Right cardiac atrium (tissue), 5 donors: ENCODE data around the gene GMPPB. TPM values are rescaled to one million over a fixed set of nuclear protein-coding genes. Genes with fewer than 3 reads are reported as not detected.
"Not testable (repeated sequence)": the region's sequence is repeated elsewhere in the genome, so short reads cannot be mapped to it uniquely, and the experiment has no call there.

Experiments
- ATAC-seq, 2 donors: fragments of 200-7000 bp; cut with Tn5 transposase; one replicate each; pipeline versions ENCODE4 v1.8.0 to v1.9.1; 2020; ENCODE audit warnings: moderate library complexity in 2 of 2, mild to moderate bottlenecking in 1 of 2
- DNase-seq, 3 donors: peaks; one replicate each; pipeline ENCODE4 v3.0.0-alpha.2; 2020
- H3K27ac ChIP-seq: one replicate; pipeline ENCODE4 v1.5.1; 2013; ENCODE audit warnings: mild to moderate bottlenecking, low read length, control low read depth, moderate library complexity
- H3K27me3 ChIP-seq: one replicate; pipeline ENCODE4 v1.6.1; 2013; ENCODE audit not compliant: control insufficient read depth, insufficient read depth
- H3K4me1 ChIP-seq: one replicate; pipeline ENCODE4 v1.6.1; 2013; ENCODE audit warnings: low read length; ENCODE audit not compliant: control insufficient read depth, insufficient read depth
- H3K4me3 ChIP-seq: one replicate; pipeline ENCODE4 v1.5.1; 2013; ENCODE audit warnings: low read length, control low read depth
- H3K9me3 ChIP-seq: one replicate; pipeline ENCODE4 v1.6.1; 2013; ENCODE audit warnings: low read length; ENCODE audit not compliant: control insufficient read depth
- WGBS: extraction: QIAGEN DNeasy Blood & Tissue Kit; methylation state at CpG from one replicate; pipeline ENCODE4 v1.1.7; 2013; 5-methylcytosine and 5-hydroxymethylcytosine counted together
- intact Hi-C, 4 donors: fragments of 100-400 bp; cut with DNase I; formaldehyde crosslinking; loops; one replicate each; pipeline versions ENCODE4 v1.11.0 to v1.14.0; 2022 to 2023
- polyA plus RNA-seq: library from polyadenylated mRNA; stranded (reverse); fragments of 200-250 nt; gene quantifications from one replicate; pipeline ENCODE4 v1.2.3, GENCODE V29; 2013
- total RNA-seq, 4 donors: library from RNA; stranded (reverse); fragmentation: NEBNext Ultra II Directional; extraction: Animal tissue kit (Norgen Biotek cat#: 25700); gene quantifications; one replicate each; pipeline ENCODE4 v1.2.1, GENCODE V29; 2021
- donor health status: healthy with polysubstance abuse.
- donor health status: DM: no; HTN: yes; CAD: no.
- donor health status: DM: no; HTN: no; CAD: no.
- donor health status: DM: no; HTN: yes; CAD: no; lungs with severe emphysema.
- donor health status: DM: yes; HTN: yes; CAD: no.

Gene GMPPB
- total and polyA plus RNA-seq, 5 donors, result 12.6 to 34.7 (median 18.0) TPM

DNA sequence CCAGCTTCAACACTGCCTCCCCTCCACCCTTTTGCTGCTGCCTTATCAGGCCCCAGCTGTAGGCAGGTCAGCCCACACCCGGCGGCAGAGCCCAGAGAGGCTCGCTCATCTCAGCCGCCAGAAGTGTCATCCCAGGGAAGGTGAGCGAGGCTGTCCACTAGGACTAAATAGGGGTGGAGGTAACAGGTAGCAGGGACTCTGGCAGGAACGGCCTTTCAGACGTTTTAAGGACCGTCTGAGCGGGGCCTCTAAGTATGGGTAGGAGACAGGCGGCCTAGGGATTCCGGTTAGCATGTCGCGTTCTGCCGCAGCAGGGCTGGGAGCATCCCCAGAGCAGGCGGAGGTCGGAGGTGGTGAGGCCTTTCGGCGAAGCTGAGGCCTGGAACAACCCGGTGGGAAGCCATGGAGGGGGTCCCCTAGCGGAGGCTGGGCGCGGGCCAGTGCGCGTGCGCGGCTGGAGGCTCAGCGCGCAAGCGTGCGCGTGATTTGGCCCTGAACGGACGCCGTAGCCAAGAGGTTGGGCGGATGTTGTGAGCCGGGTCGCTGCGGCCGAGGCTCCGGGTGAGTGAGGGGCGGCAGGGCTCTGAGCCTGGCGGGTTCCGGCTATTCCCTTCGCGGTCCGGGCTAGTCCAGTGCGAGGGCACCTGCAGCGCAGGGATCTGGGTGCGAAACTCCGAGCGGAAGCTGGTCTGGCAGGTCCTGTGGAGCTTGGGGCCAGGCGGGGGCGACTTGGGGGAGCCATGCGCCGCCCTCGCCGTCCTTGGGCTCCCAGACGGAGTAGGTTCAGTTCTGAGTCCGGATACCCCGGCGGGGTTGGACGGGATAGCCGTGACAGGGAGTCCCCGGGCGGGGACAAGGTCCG lies 34.5 kb downstream of the GMPPB start, which contains the start of the genes MST1 and RNF123:
Gene MST1 (minus strand): TSS at position 429 of the 862 bp plus-strand sequence. CDS start 783 bp downstream, outside the sequence.
Gene RNF123 (plus strand): TSS at position 512 of the 862 bp plus-strand sequence. CDS start 1,609 bp downstream, outside the sequence.
- Histone ChIP-seq H3K4me1 (peaks cover 4% of the 10 kb centered on the region), H3K4me3 (peak within 1 kb of the TSS; percentile 90)
- WGBS, result 1% methylated on average over 66 of the region's 66 CpGs

GRCh38 chr3:49688338-49689045 lies 35.3 kb downstream of the GMPPB start:
- H3K4me1 ChIP-seq, intact Hi-C loops, H3K9me3 ChIP-seq, H3K27me3 ChIP-seq, H3K27ac ChIP-seq: not testable (repeated sequence)
- DNase-seq (peak in 1 of 3 donors; percentile 36), ATAC-seq (peak in 1 of 2 donors; percentile 1)
- 54% methylated on average over 7 of the region's 7 CpGs for WGBS
- peak overlapping the region; percentile 90 for H3K4me3 ChIP-seq

More for the DNA sequence above, 34.5 kb downstream of the GMPPB start, which contains the start of the genes MST1 and RNF123:
- H3K27me3 ChIP-seq, result no peaks in the 10 kb centered on the region
- peak within 1 kb of the TSS; percentile 75 for H3K27ac ChIP-seq
- intact Hi-C loops, result no loop called here
- no peaks in the 10 kb centered on the region for H3K9me3 ChIP-seq
- DNase-seq, result peak; percentile 94 to 97 (median 97)
- ATAC-seq, result peak; percentile 81

GRCh38 chr3:49687424-49687795 lies 36.3 kb downstream of the GMPPB start:
- 93% methylated on average over 12 of the region's 12 CpGs for WGBS
- ATAC-seq, H3K9me3 ChIP-seq, H3K27ac ChIP-seq, H3K4me3 ChIP-seq, intact Hi-C loops, H3K27me3 ChIP-seq, H3K4me1 ChIP-seq, DNase-seq: not testable (repeated sequence)

GRCh38 chr3:49686769-49687423 lies 36.9 kb downstream of the GMPPB start:
- H3K4me1 ChIP-seq, intact Hi-C loops, H3K9me3 ChIP-seq, H3K27ac ChIP-seq, H3K4me3 ChIP-seq, H3K27me3 ChIP-seq: not testable (repeated sequence)
- ATAC-seq, result peak; percentile 27 to 49
- peak; percentile 62 to 83 (median 78) for DNase-seq
- 13% methylated on average over 44 of the region's 44 CpGs for WGBS

DNA sequence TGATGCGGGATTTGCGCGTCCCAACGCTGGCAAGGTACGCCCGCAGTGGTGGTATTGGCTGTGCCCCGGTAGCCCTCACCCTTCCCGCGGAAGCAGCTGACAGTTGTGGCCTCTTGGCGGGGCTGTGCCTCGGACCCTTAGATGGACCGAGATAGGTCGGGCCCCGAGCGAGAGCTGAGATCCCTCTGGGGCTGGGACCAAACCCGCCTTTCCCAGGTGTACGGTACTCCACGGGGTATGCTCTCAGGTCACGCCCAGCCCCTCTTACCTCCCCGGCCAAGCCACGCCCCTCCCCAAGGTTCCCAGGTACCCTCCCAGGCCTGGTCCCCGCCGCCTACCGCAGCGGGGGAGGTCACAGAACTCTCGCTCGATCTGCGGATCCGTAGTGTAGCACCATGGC lies 37.4 kb downstream of the GMPPB start:
- H3K27me3 ChIP-seq, H3K4me3 ChIP-seq, intact Hi-C loops, H3K9me3 ChIP-seq, H3K27ac ChIP-seq, H3K4me1 ChIP-seq: not testable (repeated sequence)
- peak in 1 of 3 donors; percentile 42 for DNase-seq
- ATAC-seq, result peak; percentile 2 to 5
- WGBS, result 3% methylated on average over 25 of the region's 29 CpGs

DNA sequence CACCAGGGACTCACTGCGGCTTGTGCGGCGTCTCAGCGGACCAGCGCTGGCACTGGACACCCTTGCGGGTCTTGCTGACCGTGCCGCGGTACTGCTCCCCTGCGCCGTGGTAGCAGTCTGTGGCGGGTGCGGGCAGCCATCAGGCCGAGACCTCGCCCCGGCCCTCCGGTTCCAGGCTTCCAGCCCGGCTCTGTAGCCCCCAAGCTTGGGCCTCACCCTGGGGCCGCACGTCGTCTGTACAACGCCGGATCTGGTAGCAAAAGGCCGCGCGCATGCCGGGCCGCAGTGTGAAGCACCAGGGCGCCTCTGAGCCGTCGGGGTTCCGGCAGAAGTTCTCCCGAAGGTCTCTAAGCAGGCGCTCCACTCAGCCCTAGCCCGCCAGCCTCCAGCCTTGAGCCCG lies 37.9 kb downstream of the GMPPB start:
- H3K9me3 ChIP-seq, H3K4me1 ChIP-seq, H3K27me3 ChIP-seq, ATAC-seq, H3K27ac ChIP-seq, H3K4me3 ChIP-seq, intact Hi-C loops: not testable (repeated sequence)
- DNase-seq, result peak in 2 of 3 donors; percentile 14 to 59
- 18% methylated on average over 35 of the region's 36 CpGs for WGBS

DNA sequence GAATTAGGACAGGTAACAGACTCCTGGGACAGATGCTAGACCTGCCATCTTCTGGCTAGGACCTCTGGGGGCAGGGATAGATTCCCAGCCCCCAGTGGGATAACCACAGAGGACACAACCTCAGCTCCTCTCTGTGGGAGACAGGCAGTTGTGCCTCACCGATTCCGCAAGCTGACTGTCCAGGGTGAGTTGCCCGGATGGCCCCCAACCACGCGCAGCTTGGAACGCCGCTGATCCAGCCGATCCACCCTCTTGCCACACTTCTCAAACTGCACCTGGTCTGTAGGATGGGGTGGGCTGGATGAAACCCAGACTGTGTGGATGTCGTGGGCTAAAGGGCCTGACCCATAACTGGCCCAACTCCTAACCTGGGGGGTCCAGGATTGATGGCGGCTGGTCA lies 38.6 kb downstream of the GMPPB start:
- H3K4me3 ChIP-seq, ATAC-seq, H3K9me3 ChIP-seq, intact Hi-C loops, H3K4me1 ChIP-seq, H3K27ac ChIP-seq, DNase-seq, H3K27me3 ChIP-seq: not testable (repeated sequence)
- 92% methylated on average over 10 of the region's 10 CpGs for WGBS

DNA sequence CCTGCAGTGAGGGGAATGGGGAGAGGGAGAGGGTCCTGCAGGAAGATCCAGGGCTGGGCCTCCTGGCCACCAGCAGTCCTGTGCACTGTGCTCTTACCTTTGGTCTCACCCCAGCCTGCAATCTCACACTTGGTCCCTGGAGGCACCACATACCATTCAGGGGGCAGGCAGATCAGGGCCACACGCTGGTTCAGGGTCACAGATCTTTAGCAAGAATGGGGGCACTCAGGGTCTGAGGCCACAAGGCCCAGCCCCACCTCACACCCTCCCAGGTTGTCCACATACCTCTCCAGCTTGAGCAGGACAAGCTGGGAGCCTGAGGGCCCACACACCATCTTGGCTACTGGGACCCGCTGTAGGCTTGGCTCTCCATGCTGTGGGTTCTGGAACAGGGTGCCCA lies 39.3 kb downstream of the GMPPB start:
- intact Hi-C loops, ATAC-seq, H3K9me3 ChIP-seq, H3K27ac ChIP-seq, H3K4me3 ChIP-seq, H3K4me1 ChIP-seq, H3K27me3 ChIP-seq: not testable (repeated sequence)
- DNase-seq, result peak in 2 of 3 donors; percentile 19 to 35
- WGBS, result 87% methylated on average over 2 of the region's 2 CpGs

DNA sequence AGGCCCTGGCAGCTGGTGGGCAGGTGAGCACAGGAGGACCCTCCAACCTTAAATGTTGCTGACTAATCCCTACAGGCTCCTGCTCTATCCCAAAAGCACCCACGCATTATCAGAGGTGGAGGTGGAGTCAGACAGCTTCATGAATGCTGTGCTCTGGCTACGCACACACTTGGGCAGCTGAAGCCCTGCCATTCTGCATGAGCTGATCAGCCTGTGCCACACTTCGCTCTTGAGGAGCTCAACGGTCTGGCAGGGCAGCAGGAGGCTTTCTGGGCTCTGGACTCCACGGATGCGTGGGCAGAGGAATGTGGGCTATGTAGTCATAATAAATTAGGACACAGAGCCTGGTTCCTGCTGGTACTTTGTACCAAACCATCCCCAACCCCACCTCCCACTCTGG lies 40.6 kb downstream of the GMPPB start:
- DNase-seq (peak in 1 of 3 donors; percentile 28), ATAC-seq (no peak)
- intact Hi-C loops, result no loop called here

GRCh38 chr3:49681543-49681942 lies 42.2 kb downstream of the GMPPB start:
- DNase-seq (peak in 1 of 3 donors; percentile 4), ATAC-seq (no peak)
- WGBS, result 79% methylated on average over 4 of the region's 4 CpGs
- Histone ChIP-seq H3K4me1 (peaks cover 2% of the 10 kb centered on the region), H3K4me3 (no peak overlapping the region), H3K27ac (no peak overlapping the region), H3K27me3 (no peaks in the 10 kb centered on the region), H3K9me3 (no peaks in the 10 kb centered on the region)
- intact Hi-C loops, result no loop called here

More for the DNA sequence above, 40.6 kb downstream of the GMPPB start:
- H3K27ac ChIP-seq, result no peak overlapping the region
- H3K27me3 ChIP-seq, result no peaks in the 10 kb centered on the region
- H3K4me3 ChIP-seq, result no peak overlapping the region
- H3K4me1 ChIP-seq, result peaks cover 2% of the 10 kb centered on the region
- H3K9me3 ChIP-seq, result no peaks in the 10 kb centered on the region
- WGBS, result 77% methylated on average over 6 of the region's 6 CpGs

GRCh38 chr3:49681232-49681522 lies 42.6 kb downstream of the GMPPB start:
- H3K9me3 ChIP-seq, result no peaks in the 10 kb centered on the region
- DNase-seq, result no peak
- intact Hi-C loops, result no loop called here
- ATAC-seq, result no peak
- H3K4me3 ChIP-seq, result no peak overlapping the region
- no peaks in the 10 kb centered on the region for H3K27me3 ChIP-seq
- H3K4me1 ChIP-seq, result no peaks in the 10 kb centered on the region
- no peak overlapping the region for H3K27ac ChIP-seq
- WGBS, result 95% methylated on average over 2 of the region's 2 CpGs
